GM12891 (cell line): ENCODE results near the gene NDST1.

Source experiments
- PAX5 ChIP-seq: IDR thresholded peaks from 2 replicates; pipeline ENCODE4 v1.6.1; 2011; ENCODE audit warnings: low read length, moderate library complexity, mild to moderate bottlenecking; ENCODE audit not compliant: insufficient read depth, severe bottlenecking
- POLR2A ChIP-seq: IDR thresholded peaks from 2 replicates; pipeline ENCODE4 v1.6.1; 2011; ENCODE audit warnings: low read depth, low read length, control low read depth
- POLR2AphosphoS5 ChIP-seq: IDR thresholded peaks from 2 replicates; pipeline ENCODE4 v1.6.1; 2011; ENCODE audit warnings: low read depth, low read length, control low read depth
- POU2F2 ChIP-seq: IDR thresholded peaks from 2 replicates; pipeline ENCODE4 v1.6.1; 2011; ENCODE audit warnings: low read depth, mild to moderate bottlenecking, control low read depth, low read length, moderate library complexity
- SPI1 ChIP-seq: IDR thresholded peaks from 2 replicates; pipeline ENCODE4 v1.6.1; 2011; ENCODE audit warnings: low read depth, low read length, control low read depth
- TAF1 ChIP-seq: IDR thresholded peaks from 2 replicates; pipeline ENCODE4 v1.6.1; 2011; ENCODE audit warnings: low read depth, low read length, control low read depth

- TF ChIP-seq TAF1: no peak
- no peak for TF ChIP-seq POLR2A
- no peak for TF ChIP-seq POLR2AphosphoS5
- TF ChIP-seq SPI1: no peak
- TF ChIP-seq POU2F2: no peak
- no peak for TF ChIP-seq PAX5
Measured at GRCh38 chr5:150519978-150520377, 12.0 kb downstream of the NDST1 start.
